ENCODE results near the gene MRPL45.

MRPL45 gene

GRCh38 chr17:38338053-38338452 lies 41.1 kb downstream of the MRPL45 start:
- TF ChIP-seq, protein P1, sequence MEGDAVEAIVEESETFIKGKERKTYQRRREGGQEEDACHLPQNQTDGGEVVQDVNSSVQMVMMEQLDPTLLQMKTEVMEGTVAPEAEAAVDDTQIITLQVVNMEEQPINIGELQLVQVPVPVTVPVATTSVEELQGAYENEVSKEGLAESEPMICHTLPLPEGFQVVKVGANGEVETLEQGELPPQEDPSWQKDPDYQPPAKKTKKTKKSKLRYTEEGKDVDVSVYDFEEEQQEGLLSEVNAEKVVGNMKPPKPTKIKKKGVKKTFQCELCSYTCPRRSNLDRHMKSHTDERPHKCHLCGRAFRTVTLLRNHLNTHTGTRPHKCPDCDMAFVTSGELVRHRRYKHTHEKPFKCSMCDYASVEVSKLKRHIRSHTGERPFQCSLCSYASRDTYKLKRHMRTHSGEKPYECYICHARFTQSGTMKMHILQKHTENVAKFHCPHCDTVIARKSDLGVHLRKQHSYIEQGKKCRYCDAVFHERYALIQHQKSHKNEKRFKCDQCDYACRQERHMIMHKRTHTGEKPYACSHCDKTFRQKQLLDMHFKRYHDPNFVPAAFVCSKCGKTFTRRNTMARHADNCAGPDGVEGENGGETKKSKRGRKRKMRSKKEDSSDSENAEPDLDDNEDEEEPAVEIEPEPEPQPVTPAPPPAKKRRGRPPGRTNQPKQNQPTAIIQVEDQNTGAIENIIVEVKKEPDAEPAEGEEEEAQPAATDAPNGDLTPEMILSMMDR (IDR thresholded peaks at IDR 0.05; ENCODE audit: insufficient read depth, low read length, poor library complexity, severe bottlenecking), result no peak

GRCh38 chr17:38338535-38338934 lies 41.6 kb downstream of the MRPL45 start:
- Histone ChIP-seq H3K4me3 (replicated peaks; ENCODE audit: low read depth, low read length) (no peak overlapping the region), H3K27me3 (replicated peaks; ENCODE audit: control insufficient read depth, insufficient read depth, low read length) (no peaks in the 10 kb centered on the region; the same call in 1 of the 2 replicates), H3K36me3 (ENCODE audit: control insufficient read depth, insufficient read depth, low read length) (no peaks in the 10 kb centered on the region)
- TF ChIP-seq, protein P1 (IDR thresholded peaks at IDR 0.05; ENCODE audit: insufficient read depth, low read length, poor library complexity, severe bottlenecking), result no peak
- DNase-seq (ENCODE audit: extremely low read depth, insufficient read length), result no peak

More at GRCh38 chr17:38338053-38338452, 41.1 kb downstream of the MRPL45 start:
- no peak for DNase-seq (ENCODE audit: extremely low read depth, insufficient read length)
- Histone ChIP-seq H3K27me3 (replicated peaks; ENCODE audit: control insufficient read depth, insufficient read depth, low read length) (no peaks in the 10 kb centered on the region; the same call in 1 of the 2 replicates), H3K36me3 (ENCODE audit: control insufficient read depth, insufficient read depth, low read length) (no peaks in the 10 kb centered on the region), H3K4me3 (replicated peaks; ENCODE audit: low read depth, low read length) (no peak overlapping the region)

DNA sequence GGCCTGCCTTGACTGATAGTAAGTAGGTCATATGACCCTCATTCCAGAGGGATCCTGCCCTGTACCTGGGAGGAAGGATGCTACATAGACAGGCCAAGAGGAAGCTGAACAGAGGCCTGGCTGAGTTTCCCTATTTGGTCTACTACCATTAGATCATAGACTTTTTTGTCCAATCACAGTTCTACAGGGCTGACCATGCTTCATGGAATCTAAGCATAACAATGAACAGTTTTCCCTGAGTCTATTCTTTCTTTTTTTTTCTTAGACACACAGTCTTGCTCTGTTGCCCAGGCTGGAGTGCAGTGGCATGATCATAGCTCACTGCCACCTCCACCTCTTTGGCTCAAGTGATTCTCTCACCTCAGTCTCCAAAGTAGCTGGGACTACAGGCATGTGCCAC lies 42.9 kb downstream of the MRPL45 start:
- no peak overlapping the region for H3K4me3 ChIP-seq (replicated peaks; ENCODE audit: low read depth, low read length)
- H3K27me3 ChIP-seq (replicated peaks; ENCODE audit: control insufficient read depth, insufficient read depth, low read length), result no peaks in the 10 kb centered on the region; the same call in 1 of the 2 replicates
- no peaks in the 10 kb centered on the region for H3K36me3 ChIP-seq (ENCODE audit: control insufficient read depth, insufficient read depth, low read length)
- TF ChIP-seq, protein P1 (IDR thresholded peaks at IDR 0.05; ENCODE audit: insufficient read depth, low read length, poor library complexity, severe bottlenecking), result no peak
- no peak for DNase-seq (ENCODE audit: extremely low read depth, insufficient read length)

DNA sequence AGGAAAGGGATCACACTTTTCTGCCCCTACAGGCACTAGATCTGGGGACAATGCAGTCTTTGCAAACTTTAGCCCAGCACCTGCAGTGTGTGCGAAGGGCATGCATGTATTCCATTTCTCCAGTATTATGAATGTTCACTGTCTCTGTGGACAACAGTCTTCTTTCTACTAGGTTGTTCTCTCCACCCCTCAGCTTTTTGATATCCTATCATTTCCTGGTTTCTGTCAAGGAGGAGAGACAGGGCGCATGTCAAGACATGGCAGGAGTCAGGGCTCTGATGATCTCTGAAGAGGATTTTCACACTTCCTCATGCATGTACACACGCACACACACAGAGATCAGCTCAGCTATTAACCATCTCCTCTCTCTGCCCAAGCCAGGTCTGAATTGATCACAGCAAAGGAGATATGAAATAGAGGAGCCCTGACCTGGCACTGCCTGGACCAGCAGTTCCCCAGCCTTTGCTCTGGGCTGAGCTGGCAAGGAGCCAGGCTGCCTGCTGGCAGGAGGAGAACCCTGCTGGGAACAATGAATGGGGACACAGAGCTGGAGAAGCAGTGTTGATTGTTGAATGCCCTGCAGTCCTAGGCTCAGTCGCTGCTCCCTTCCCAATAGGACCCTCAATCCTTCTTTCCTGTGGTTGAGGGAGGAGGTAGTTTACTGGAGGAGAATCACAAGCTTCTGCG lies 44.2 kb downstream of the MRPL45 start:
- TF ChIP-seq, protein P1 (IDR thresholded peaks at IDR 0.05; ENCODE audit: insufficient read depth, low read length, poor library complexity, severe bottlenecking), result no peak
- DNase-seq (ENCODE audit: extremely low read depth, insufficient read length), result no peak
- H3K27me3 ChIP-seq (replicated peaks; ENCODE audit: control insufficient read depth, insufficient read depth, low read length), result no peaks in the 10 kb centered on the region
- H3K36me3 ChIP-seq (ENCODE audit: control insufficient read depth, insufficient read depth, low read length), result no peaks in the 10 kb centered on the region
- no peak overlapping the region for H3K4me3 ChIP-seq (replicated peaks; ENCODE audit: low read depth, low read length)

DNA sequence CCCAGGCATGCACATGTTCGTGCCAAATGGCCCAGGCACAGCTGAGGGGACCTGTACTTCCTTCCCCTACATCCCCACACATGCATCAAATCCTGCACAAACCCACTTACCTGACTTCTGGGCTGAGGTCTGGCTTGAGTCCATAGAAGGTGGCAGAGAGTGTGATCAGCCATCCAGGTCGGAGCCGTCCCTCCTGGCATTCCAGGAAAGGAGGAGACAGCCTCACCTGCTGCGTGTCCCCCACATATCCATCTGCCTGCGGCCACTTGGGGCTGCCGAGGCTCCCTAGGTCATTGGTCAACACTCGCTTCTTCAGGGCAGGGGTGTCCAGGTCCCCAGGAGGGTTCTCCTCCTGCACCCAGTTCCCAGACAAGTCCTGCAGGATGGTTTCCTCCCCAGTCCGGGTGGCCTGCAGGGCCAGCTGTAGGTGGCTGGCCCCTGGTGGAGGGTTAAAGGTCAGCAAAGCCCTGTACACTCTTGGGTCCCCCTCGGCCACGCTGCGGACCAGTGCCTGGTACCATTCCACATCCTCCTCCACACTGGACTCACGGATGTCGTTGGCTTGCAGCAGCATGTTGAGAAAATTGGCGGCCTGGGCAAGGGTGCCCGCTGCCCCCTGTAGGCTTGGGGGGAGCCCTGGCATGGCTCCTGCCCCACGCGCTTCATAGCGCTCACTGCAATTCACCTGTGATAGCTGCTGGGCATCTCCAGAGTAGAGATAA lies 46.1 kb downstream of the MRPL45 start:
- H3K4me3 ChIP-seq (replicated peaks; ENCODE audit: low read depth, low read length), result no peak overlapping the region
- no peaks in the 10 kb centered on the region for H3K36me3 ChIP-seq (ENCODE audit: control insufficient read depth, insufficient read depth, low read length)
- no peaks in the 10 kb centered on the region for H3K27me3 ChIP-seq (replicated peaks; ENCODE audit: control insufficient read depth, insufficient read depth, low read length)
- TF ChIP-seq, protein P1 (IDR thresholded peaks at IDR 0.05; ENCODE audit: insufficient read depth, low read length, poor library complexity, severe bottlenecking), result no peak
- DNase-seq (ENCODE audit: extremely low read depth, insufficient read length), result no peak

All from GM06990 (cell line).